Measurements from ENCODE around the gene GSTT2. TPM values are rescaled to one million over a fixed set of nuclear protein-coding genes. Genes with fewer than 3 reads are reported as not detected.

GSTT2 gene
- total and polyA plus RNA-seq, 12 donors = 0.40 to 2.5 (median 0.44) TPM; not detected in 9

DNA sequence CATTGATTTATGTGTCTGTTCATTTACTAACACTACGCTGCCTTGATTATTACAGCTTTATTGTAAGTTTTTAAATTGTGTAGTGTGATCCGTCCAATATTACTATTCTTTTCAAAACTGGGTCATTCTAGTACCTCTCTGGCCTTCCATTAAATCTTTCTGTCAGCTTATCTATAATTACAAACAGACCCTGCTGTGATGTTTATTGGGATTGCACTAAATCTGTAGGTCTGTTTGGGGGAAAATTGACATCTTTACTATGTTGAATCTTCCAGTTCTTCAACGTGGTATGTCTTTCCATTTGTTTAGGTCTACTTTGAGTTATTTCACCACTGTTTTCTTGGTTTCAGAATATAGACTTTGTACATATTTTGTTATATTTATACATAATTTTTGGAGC, 46.8 kb downstream of the GSTT2 start:
- Histone ChIP-seq H3K4me3 (no peak overlapping the region), H3K36me3 (peaks cover 0 to 17% (median 0%) of the 10 kb centered on the region in 9 donors), H3K27me3 (no peaks in the 10 kb centered on the region), H3K9me3 (peaks cover 0 to 11% (median 0%) of the 10 kb centered on the region in 11 donors), H3K4me1 (peaks cover 0 to 20% (median 7%) of the 10 kb centered on the region in 9 donors), H3K27ac (no peak overlapping the region)
- ATAC-seq (no peak), DNase-seq (no peak)
- intact Hi-C loops (cut with DNase I) = no loop called here
- 94 to 95% methylated on average over 3 of the region's 3 CpGs for WGBS, 2 donors
- TF ChIP-seq, protein P1, sequence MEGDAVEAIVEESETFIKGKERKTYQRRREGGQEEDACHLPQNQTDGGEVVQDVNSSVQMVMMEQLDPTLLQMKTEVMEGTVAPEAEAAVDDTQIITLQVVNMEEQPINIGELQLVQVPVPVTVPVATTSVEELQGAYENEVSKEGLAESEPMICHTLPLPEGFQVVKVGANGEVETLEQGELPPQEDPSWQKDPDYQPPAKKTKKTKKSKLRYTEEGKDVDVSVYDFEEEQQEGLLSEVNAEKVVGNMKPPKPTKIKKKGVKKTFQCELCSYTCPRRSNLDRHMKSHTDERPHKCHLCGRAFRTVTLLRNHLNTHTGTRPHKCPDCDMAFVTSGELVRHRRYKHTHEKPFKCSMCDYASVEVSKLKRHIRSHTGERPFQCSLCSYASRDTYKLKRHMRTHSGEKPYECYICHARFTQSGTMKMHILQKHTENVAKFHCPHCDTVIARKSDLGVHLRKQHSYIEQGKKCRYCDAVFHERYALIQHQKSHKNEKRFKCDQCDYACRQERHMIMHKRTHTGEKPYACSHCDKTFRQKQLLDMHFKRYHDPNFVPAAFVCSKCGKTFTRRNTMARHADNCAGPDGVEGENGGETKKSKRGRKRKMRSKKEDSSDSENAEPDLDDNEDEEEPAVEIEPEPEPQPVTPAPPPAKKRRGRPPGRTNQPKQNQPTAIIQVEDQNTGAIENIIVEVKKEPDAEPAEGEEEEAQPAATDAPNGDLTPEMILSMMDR (IDR thresholded peaks at IDR 0.05) = no peak

DNA sequence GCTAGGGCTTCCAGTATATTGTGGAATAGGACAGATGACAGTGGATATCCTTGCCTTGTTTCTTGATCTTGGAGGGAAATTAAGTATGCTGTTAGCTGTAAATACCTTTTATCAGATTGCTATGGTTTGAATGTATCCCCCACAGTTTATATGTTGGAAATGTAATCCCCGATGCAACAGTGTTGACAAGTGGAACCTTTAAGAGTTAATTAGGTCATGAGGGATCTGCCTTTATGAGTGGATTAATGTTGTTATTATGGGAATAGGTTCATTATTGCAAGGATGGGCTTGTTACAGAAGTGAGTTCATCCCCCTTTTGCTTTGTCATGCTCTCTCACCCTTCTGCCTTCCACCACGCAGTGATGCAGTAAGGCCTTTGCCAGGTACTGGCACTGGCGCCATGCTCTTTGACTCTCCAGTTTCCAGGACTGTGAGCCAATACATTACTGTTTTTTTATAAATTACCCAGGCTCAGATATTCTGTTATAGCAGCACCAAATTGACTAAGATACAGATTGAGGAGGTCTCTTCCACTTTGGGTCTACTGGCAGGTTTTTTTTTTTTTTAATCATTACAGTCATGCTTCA, 47.5 kb downstream of the GSTT2 start:
- peaks cover 0 to 11% (median 0%) of the 10 kb centered on the region in 11 donors for H3K9me3 ChIP-seq
- peak in 3 of 8 donors; percentile 41 to 70 (median 57) for ATAC-seq
- H3K4me3 ChIP-seq = no peak overlapping the region
- TF ChIP-seq, protein P1 (IDR thresholded peaks at IDR 0.05) = no peak
- intact Hi-C loops (cut with DNase I) = no loop called here
- peaks cover 0 to 17% (median 0%) of the 10 kb centered on the region in 9 donors for H3K36me3 ChIP-seq
- H3K27me3 ChIP-seq = no peaks in the 10 kb centered on the region
- no peak for DNase-seq
- peaks cover 0 to 20% (median 7%) of the 10 kb centered on the region in 9 donors for H3K4me1 ChIP-seq
- WGBS, 2 donors = 83 to 91% methylated on average over 3 of the region's 3 CpGs
- H3K27ac ChIP-seq = no peak overlapping the region

DNA sequence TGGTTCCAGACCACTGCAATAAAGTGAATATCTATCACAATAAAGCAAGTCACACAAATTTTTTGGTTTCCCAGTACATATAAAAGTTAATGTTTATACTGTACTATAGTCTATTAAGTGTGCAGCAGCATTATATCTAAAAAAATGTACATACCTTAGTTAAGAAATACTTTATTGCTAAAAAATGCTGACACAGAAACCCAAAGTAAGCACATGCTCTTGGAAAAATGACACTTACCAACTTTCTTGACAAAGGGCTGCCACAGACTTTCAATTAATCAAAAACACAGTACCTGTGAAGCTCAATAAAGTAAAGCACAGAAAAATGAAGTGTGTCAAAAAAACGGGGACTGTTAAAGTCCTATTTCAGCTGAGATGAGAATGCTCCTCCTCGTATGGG, 48.1 kb downstream of the GSTT2 start:
- intact Hi-C loops (cut with DNase I) = no loop called here
- peaks cover 0 to 11% (median 0%) of the 10 kb centered on the region in 11 donors for H3K9me3 ChIP-seq
- no peaks in the 10 kb centered on the region for H3K27me3 ChIP-seq
- H3K4me3 ChIP-seq = no peak overlapping the region
- ATAC-seq (no peak), DNase-seq (no peak)
- H3K27ac ChIP-seq = no peak overlapping the region
- TF ChIP-seq, protein P1 (IDR thresholded peaks at IDR 0.05) = no peak
- WGBS, 2 donors = 60 to 72% methylated on average over 2 of the region's 2 CpGs
- peaks cover 0 to 20% (median 7%) of the 10 kb centered on the region in 9 donors for H3K4me1 ChIP-seq
- peaks cover 0 to 17% (median 0%) of the 10 kb centered on the region in 9 donors for H3K36me3 ChIP-seq

DNA sequence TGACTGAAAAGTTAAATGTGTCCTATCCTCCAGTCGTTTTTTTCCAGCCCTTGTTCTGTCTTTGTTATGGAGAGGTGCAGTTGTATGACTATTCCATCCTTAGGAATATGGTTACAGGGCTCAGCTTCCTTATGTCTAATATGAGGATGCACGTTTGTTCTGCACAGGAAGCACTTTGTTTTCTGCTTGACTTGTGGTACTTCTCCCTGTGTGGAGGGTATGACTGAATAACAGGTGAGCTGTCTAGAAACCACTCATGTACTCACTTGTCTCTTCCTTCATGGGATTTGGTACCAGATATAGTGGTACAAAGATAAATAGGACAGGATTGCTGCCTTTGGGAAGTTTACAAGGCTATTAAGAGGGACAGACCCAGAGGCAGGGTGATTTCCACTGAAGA, 48.6 kb downstream of the GSTT2 start:
- intact Hi-C loops (cut with DNase I) = no loop called here
- H3K27me3 ChIP-seq = no peaks in the 10 kb centered on the region
- peaks cover 0 to 17% (median 0%) of the 10 kb centered on the region in 9 donors for H3K36me3 ChIP-seq
- WGBS, 2 donors = 27 to 35% methylated on average over 2 of the region's 2 CpGs
- H3K27ac ChIP-seq = no peak overlapping the region
- H3K4me3 ChIP-seq = no peak overlapping the region
- no peak for ATAC-seq
- peaks cover 0 to 11% (median 0%) of the 10 kb centered on the region in 11 donors for H3K9me3 ChIP-seq
- TF ChIP-seq, protein P1 (IDR thresholded peaks at IDR 0.05) = no peak
- H3K4me1 ChIP-seq = peaks cover 0 to 20% (median 7%) of the 10 kb centered on the region in 9 donors
- DNase-seq = no peak
